ENCODE results near the gene PEDS1. TPM values are rescaled to one million over a fixed set of nuclear protein-coding genes. Genes with fewer than 3 reads are reported as not detected.
A peak's percentile ranks its signal among the peaks of the same experiment; 100 is the strongest.

PEDS1 gene
- total and polyA plus RNA-seq, 2 of the 13 experiments (the other 11 are each of a cell fraction or from before 2014, with no cell fraction given), result 30.5 to 93.9 TPM

DNA sequence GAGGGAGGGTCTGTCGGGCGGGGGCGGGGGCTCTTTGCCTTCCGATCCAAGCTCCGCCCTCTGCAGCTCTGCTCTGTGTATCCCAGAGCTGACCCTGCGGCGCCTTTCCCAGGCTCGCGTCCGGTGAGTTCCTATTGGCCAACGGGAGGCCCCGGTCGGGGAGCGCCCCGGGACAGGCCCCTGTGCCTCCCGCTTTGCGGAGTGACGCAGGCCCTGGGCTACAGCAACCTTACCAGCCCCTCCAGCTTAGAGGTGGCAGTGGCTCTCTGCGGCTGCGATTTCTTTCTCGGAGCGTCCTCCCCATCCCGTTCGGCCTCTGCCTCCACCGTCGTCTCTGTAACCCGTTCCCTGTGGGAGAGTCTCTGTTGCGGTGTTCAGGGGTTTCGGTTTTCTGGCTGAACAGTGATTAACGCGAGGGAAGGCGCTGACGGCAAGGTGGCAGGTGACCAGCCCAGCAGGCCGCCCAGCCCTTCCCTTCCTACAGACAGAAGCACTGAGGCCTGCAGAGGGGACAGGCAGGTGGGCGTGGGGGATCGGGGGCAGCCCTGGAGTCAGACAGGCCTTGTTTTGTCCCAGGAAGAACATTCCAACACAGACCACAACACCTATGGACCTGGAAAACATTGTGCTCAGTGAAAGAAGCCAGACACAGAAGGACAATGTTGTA is 19.0 kb upstream of the PEDS1 start (continued):
- peak; percentile 86; the same call in 1 of the 2 replicates for TF ChIP-seq ZNF512 (CRISPR knock-in tag; IDR thresholded peaks at IDR 0.05)
- no peak for TF ChIP-seq HOXA9 (CRISPR knock-in tag; IDR thresholded peaks at IDR 0.05; ENCODE audit: borderline replicate concordance)
- TF ChIP-seq, protein P1, sequence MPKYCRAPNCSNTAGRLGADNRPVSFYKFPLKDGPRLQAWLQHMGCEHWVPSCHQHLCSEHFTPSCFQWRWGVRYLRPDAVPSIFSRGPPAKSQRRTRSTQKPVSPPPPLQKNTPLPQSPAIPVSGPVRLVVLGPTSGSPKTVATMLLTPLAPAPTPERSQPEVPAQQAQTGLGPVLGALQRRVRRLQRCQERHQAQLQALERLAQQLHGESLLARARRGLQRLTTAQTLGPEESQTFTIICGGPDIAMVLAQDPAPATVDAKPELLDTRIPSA (CRISPR knock-in tag; IDR thresholded peaks at IDR 0.05; ENCODE audit: borderline replicate concordance), result peak; percentile 32; the same call in 1 of the 2 replicates
- TF ChIP-seq ZNF652 (CRISPR knock-in tag; IDR thresholded peaks at IDR 0.05; ENCODE audit: borderline replicate concordance, low read depth), result no peak
- TF ChIP-seq SSRP1 (CRISPR knock-in tag; IDR thresholded peaks at IDR 0.05), result no peak; the same call in 1 of the 2 replicates
- no peak for TF ChIP-seq SETDB1 (CRISPR knock-in tag; IDR thresholded peaks at IDR 0.05; ENCODE audit: borderline replicate concordance)
- peak; percentile 97 for TF ChIP-seq ZNF318 (CRISPR knock-in tag; IDR thresholded peaks at IDR 0.05)
- no peak; the same call in 1 of the 2 replicates for TF ChIP-seq GPN1 (CRISPR knock-in tag; IDR thresholded peaks at IDR 0.05; ENCODE audit: borderline replicate concordance)
- TF ChIP-seq ZFY (CRISPR knock-in tag; IDR thresholded peaks at IDR 0.05), result peak; percentile 97
- TF ChIP-seq KLF12 (CRISPR knock-in tag; IDR thresholded peaks at IDR 0.05; ENCODE audit: borderline replicate concordance), result peak; percentile 63
- TF ChIP-seq ZNF30 (CRISPR knock-in tag; IDR thresholded peaks at IDR 0.05), result peak; percentile 40; the same call in 1 of the 2 replicates
- TF ChIP-seq TBL1XR1 (IDR thresholded peaks at IDR 0.05; ENCODE audit: borderline replicate concordance, low read length, partially characterized antibody), result no peak
- TF ChIP-seq ZSCAN9 (CRISPR knock-in tag; IDR thresholded peaks at IDR 0.05; ENCODE audit: borderline replicate concordance), result peak; percentile 85
- TF ChIP-seq, protein P2, sequence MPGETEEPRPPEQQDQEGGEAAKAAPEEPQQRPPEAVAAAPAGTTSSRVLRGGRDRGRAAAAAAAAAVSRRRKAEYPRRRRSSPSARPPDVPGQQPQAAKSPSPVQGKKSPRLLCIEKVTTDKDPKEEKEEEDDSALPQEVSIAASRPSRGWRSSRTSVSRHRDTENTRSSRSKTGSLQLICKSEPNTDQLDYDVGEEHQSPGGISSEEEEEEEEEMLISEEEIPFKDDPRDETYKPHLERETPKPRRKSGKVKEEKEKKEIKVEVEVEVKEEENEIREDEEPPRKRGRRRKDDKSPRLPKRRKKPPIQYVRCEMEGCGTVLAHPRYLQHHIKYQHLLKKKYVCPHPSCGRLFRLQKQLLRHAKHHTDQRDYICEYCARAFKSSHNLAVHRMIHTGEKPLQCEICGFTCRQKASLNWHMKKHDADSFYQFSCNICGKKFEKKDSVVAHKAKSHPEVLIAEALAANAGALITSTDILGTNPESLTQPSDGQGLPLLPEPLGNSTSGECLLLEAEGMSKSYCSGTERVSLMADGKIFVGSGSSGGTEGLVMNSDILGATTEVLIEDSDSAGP (CRISPR knock-in tag; IDR thresholded peaks at IDR 0.05; ENCODE audit: borderline replicate concordance), result peak; percentile 95
- TF ChIP-seq ATRX (CRISPR knock-in tag; IDR thresholded peaks at IDR 0.05; ENCODE audit: borderline replicate concordance), result no peak; the same call in 1 of the 2 replicates

All from HepG2 (cell line).